GM12878 (cell line): ENCODE data around the gene UAP1L1. TPM values are rescaled to one million over a fixed set of nuclear protein-coding genes. Genes with fewer than 3 reads are reported as not detected.

Source experiments
- BCLAF1 ChIP-seq: fragments of 450-650 bp; IDR thresholded peaks from 2 replicates; pipeline ENCODE4 v1.6.1; 2017; ENCODE audit warnings: antibody characterized with exemption, mild to moderate bottlenecking, moderate library complexity
- BMI1 ChIP-seq: fragments of 450-650 bp; IDR thresholded peaks from 2 replicates; pipeline ENCODE4 v1.6.1; 2016; ENCODE audit warnings: mild to moderate bottlenecking, moderate library complexity, borderline replicate concordance
- CEBPB ChIP-seq, 2 experiments: fragments of 150-350 bp in 1 of 2; IDR thresholded peaks; 2 replicates each; pipeline ENCODE4 v1.6.1; 2012 to 2014; ENCODE audit warnings: low read depth in 2 of 2, low read length in 2 of 2, borderline replicate concordance in 1 of 2, inconsistent platforms in 1 of 2
- CHD2 ChIP-seq: IDR thresholded peaks from 2 replicates; pipeline ENCODE4 v1.6.1; 2011; ENCODE audit warnings: low read depth, low read length, improper control_type of control experiment, borderline replicate concordance
- ETV6 ChIP-seq, 2 experiments: fragments of 450-650 bp in 1 of 2; IDR thresholded peaks in 1 of 2; conservative IDR thresholded peaks in 1 of 2; 2 replicates each; pipeline ENCODE4 v1.6.1; 2014; ENCODE audit warnings: antibody characterized with exemption in 1 of 2, borderline replicate concordance in 1 of 2, low read depth in 1 of 2, mild to moderate bottlenecking in 1 of 2, moderate library complexity in 1 of 2
- GATAD2B ChIP-seq: fragments of 450-650 bp; conservative IDR thresholded peaks from 2 replicates; pipeline ENCODE4 v1.6.1; 2017; ENCODE audit warnings: low read depth, mild to moderate bottlenecking, moderate library complexity
- IKZF1 ChIP-seq: fragments of 450-650 bp; conservative IDR thresholded peaks from 2 replicates; pipeline ENCODE4 v1.6.1; 2017; ENCODE audit warnings: antibody characterized with exemption, mild to moderate bottlenecking
- JUND ChIP-seq: IDR thresholded peaks from 2 replicates; pipeline ENCODE4 v1.6.1; 2012; ENCODE audit warnings: low read depth, mild to moderate bottlenecking, low read length, improper control_type of control experiment, moderate library complexity
- KLF5 ChIP-seq: fragments of 450-650 bp; IDR thresholded peaks from 2 replicates; pipeline ENCODE4 v1.6.1; 2014; ENCODE audit warnings: mild to moderate bottlenecking; ENCODE audit not compliant: partially characterized antibody
- MEF2A ChIP-seq: IDR thresholded peaks from 2 replicates; pipeline ENCODE4 v1.6.1; 2011; ENCODE audit warnings: low read depth, mild to moderate bottlenecking, low read length, moderate library complexity; ENCODE audit not compliant: insufficient read depth
- NFYA ChIP-seq: IDR thresholded peaks from 2 replicates; pipeline ENCODE4 v1.6.1; 2011; ENCODE audit warnings: low read depth, mild to moderate bottlenecking, low read length, improper control_type of control experiment, borderline replicate concordance
- NKRF ChIP-seq: fragments of 450-650 bp; conservative IDR thresholded peaks from 2 replicates; pipeline ENCODE4 v1.6.1; 2017; ENCODE audit warnings: mild to moderate bottlenecking, moderate library complexity
- POLR2A ChIP-seq: IDR thresholded peaks from 2 replicates; pipeline ENCODE4 v1.6.1; 2011; ENCODE audit warnings: low read depth, mild to moderate bottlenecking, low read length
- SIN3A ChIP-seq: IDR thresholded peaks from 2 replicates; pipeline ENCODE4 v1.6.1; 2012; ENCODE audit warnings: low read depth, low read length, improper control_type of control experiment
- SMARCA5 ChIP-seq: fragments of 450-650 bp; IDR thresholded peaks from 2 replicates; pipeline ENCODE4 v1.6.1; 2017; ENCODE audit warnings: mild to moderate bottlenecking
- SREBF1 ChIP-seq: IDR thresholded peaks from 2 replicates; pipeline ENCODE4 v1.6.1; 2012; ENCODE audit warnings: mild to moderate bottlenecking, low read length
- WRNIP1 ChIP-seq: IDR thresholded peaks from 2 replicates; pipeline ENCODE4 v1.6.1; 2011; ENCODE audit warnings: low read depth, low read length, improper control_type of control experiment, borderline replicate concordance
- ZNF24 ChIP-seq: fragments of 450-650 bp; IDR thresholded peaks from 2 replicates; pipeline ENCODE4 v1.6.1; 2017; ENCODE audit warnings: antibody characterized with exemption, mild to moderate bottlenecking
- ZNF384 ChIP-seq: IDR thresholded peaks from 2 replicates; pipeline ENCODE4 v1.6.1; 2012; ENCODE audit warnings: low read depth, mild to moderate bottlenecking, low read length, improper control_type of control experiment, borderline replicate concordance
- ZNF592 ChIP-seq: fragments of 450-650 bp; IDR thresholded peaks from 2 replicates; pipeline ENCODE4 v1.6.1; 2017; ENCODE audit warnings: mild to moderate bottlenecking, moderate library complexity
- ZNF622 ChIP-seq: fragments of 450-650 bp; IDR thresholded peaks from 2 replicates; pipeline ENCODE4 v1.6.1; 2017; ENCODE audit warnings: mild to moderate bottlenecking, inconsistent platforms
- polyA plus RNA-seq, 11 experiments: library from polyadenylated mRNA; depleted of rRNA in 4 of 11; unstranded in 6 of 11; stranded (reverse) in 5 of 11; fragments of >200 nt; fragmentation: Nextera tagmentation in 4 of 11; fragmentation: Illumina TruSeq in 1 of 11; extraction: Ambion mirVana in 4 of 11; extraction: Trizol in 1 of 11; gene quantifications; 1 replicate in 1 of 11; 2 replicates in 10 of 11; pipeline versions ENCODE4 v1.2.1 to v1.2.3, GENCODE V29; 2011 to 2016; ENCODE audit warnings: inconsistent platforms in 2 of 11, missing spikeins in 2 of 11, low read depth in 1 of 11
- total RNA-seq, 4 experiments: library from RNA; depleted of rRNA in 3 of 4; stranded (reverse); fragments of >200 nt in 3 of 4; fragmentation: Illumina TruSeq in 1 of 4; extraction: Trizol in 1 of 4; gene quantifications; 2 replicates each; pipeline versions ENCODE4 v1.2.1 to v1.2.3, GENCODE V29; 2013 to 2021

Gene UAP1L1
- total and polyA plus RNA-seq, 10 of the 15 experiments (the other 5 are each of a cell fraction or from before 2014, with no cell fraction given), result 0.29 to 15.7 (median 5.8) TPM

- TF ChIP-seq NKRF, result 0 out of 2 replicates have a peak, but pooled peaks have one; percentile 34
- no peak for TF ChIP-seq NFYA
- no peak for TF ChIP-seq ZNF592
- no peak for TF ChIP-seq CEBPB (IDR thresholded peaks at IDR 0.05; ENCODE audit: borderline replicate concordance in 1 of 2, low read depth in 2 of 2, low read length in 2 of 2)
- no peak for TF ChIP-seq ZNF622
- TF ChIP-seq SIN3A, result no peak
- TF ChIP-seq WRNIP1, result no peak
- TF ChIP-seq SMARCA5, result peak; percentile 86
- no peak for TF ChIP-seq POLR2A
- peak; percentile 37; the same call in 1 of the 2 replicates for TF ChIP-seq CHD2
- TF ChIP-seq IKZF1, result peak; percentile 78
- TF ChIP-seq KLF5, result no peak
- TF ChIP-seq BMI1, result no peak
- no peak for TF ChIP-seq ZNF384
- TF ChIP-seq JUND, result peak; percentile 67; the same call in 1 of the 2 replicates
- no peak for TF ChIP-seq BCLAF1
- TF ChIP-seq ETV6 (conservative IDR thresholded peaks at IDR 0.05 in 1 of 2, IDR thresholded peaks at IDR 0.05 in 1 of 2; ENCODE audit: borderline replicate concordance in 1 of 2, low read depth in 1 of 2), result peak in 1 of 2 experiments; percentile 23; a peak in 1 of 4 replicates
- TF ChIP-seq ZNF24, result no peak
- no peak for TF ChIP-seq MEF2A
- peak; percentile 91 for TF ChIP-seq GATAD2B
- no peak for TF ChIP-seq SREBF1
Observed at GRCh38 chr9:137034709-137035506, 42.4 kb upstream of the UAP1L1 start (continued).
